B cell (primary cell): ENCODE measurements around the gene KCNE1. TPM values are rescaled to one million over a fixed set of nuclear protein-coding genes. Genes with fewer than 3 reads are reported as not detected.

Source experiments
- ATAC-seq: fragments of 200-7000 bp; cut with Tn5 transposase; one replicate; pipeline ENCODE4 v1.10.0; 2021; ENCODE audit warnings: low read depth, mild to moderate bottlenecking, moderate number of reproducible peaks, moderate library complexity
- CTCF ChIA-PET: fragments of 350-600 bp; sonication (Branson Sonifier 250); formaldehyde crosslinking; loops from one replicate; lab custom pipeline; 2021; ENCODE audit warnings: antibody characterized with exemption, inconsistent platforms; lab: Charles Lee
- POLR2A ChIA-PET: fragments of 350-600 bp; sonication (Branson Sonifier 250); formaldehyde crosslinking; loops from one replicate; lab custom pipeline; 2021; ENCODE audit warnings: antibody characterized with exemption; lab: Charles Lee
- DNase-seq: peaks from one replicate; pipeline ENCODE4 v3.0.0; 2013
- H2AFZ ChIP-seq: 2 replicates; pipeline ENCODE4 v1.6.1; 2012; ENCODE audit warnings: mild to moderate bottlenecking, low read depth, low read length; ENCODE audit not compliant: insufficient read depth, poor library complexity, severe bottlenecking
- H3K27ac ChIP-seq, 2 donors: 1 replicate in 1 of 2; 2 replicates in 1 of 2; pipeline ENCODE4 v1.5.1; 2012 to 2013; ENCODE audit warnings: low read length in 2 of 2, mild to moderate bottlenecking in 2 of 2, moderate library complexity in 1 of 2
- H3K27me3 ChIP-seq, 4 experiments: fragments of 200-600 bp in 1 of 4; sonication (generic) in 1 of 4; replicated peaks in 1 of 4; 1 replicate in 2 of 4; 2 replicates in 2 of 4; pipeline versions ENCODE4 v1.6.1 to v1.7.0; 2013 to 2016; ENCODE audit warnings: low read length in 3 of 4, mild to moderate bottlenecking in 2 of 4, mixed read lengths in 1 of 4, moderate library complexity in 1 of 4; ENCODE audit not compliant: insufficient read depth in 4 of 4, control insufficient read depth in 3 of 4; ENCODE audit errors: control extremely low read depth in 1 of 4
- H3K36me3 ChIP-seq, 2 experiments: replicated peaks in 1 of 2; 1 replicate in 1 of 2; 2 replicates in 1 of 2; pipeline versions ENCODE4 v1.6.1 to v1.7.1; 2013; ENCODE audit warnings: low read length in 1 of 2; ENCODE audit not compliant: insufficient read depth in 2 of 2, control insufficient read depth in 1 of 2; ENCODE audit errors: control extremely low read depth in 1 of 2, extremely low read depth in 1 of 2
- H3K4me1 ChIP-seq, 2 donors: fragments of 200-600 bp in 1 of 2; sonication (generic) in 1 of 2; 1 replicate in 1 of 2; 2 replicates in 1 of 2; pipeline versions ENCODE4 v1.5.1 to v1.6.1; 2013 to 2017; ENCODE audit warnings: low read length in 2 of 2; ENCODE audit not compliant: control insufficient read depth in 2 of 2, insufficient read depth in 2 of 2
- H3K4me2 ChIP-seq: replicated peaks from 2 replicates; pipeline ENCODE3; 2012; ENCODE audit warnings: mild to moderate bottlenecking, low read depth, low read length; ENCODE audit not compliant: poor library complexity, severe bottlenecking
- H3K4me3 ChIP-seq, 5 experiments: fragments of 200-600 bp in 1 of 5; sonication (generic) in 1 of 5; 1 replicate in 3 of 5; 2 replicates in 2 of 5; pipeline versions ENCODE4 v1.5.1 to v1.7.0; 2011 to 2016; ENCODE audit warnings: low read length in 4 of 5, mild to moderate bottlenecking in 4 of 5, low read depth in 2 of 5, control low read depth in 1 of 5, moderate library complexity in 1 of 5; ENCODE audit not compliant: insufficient read depth in 1 of 5; ENCODE audit errors: control extremely low read depth in 1 of 5, extremely low read depth in 1 of 5
- H3K79me2 ChIP-seq: fragments of 200-600 bp; sonication (generic); one replicate; pipeline ENCODE4 v1.6.0; 2016; ENCODE audit warnings: low read length; ENCODE audit not compliant: control insufficient read depth, insufficient read depth
- H3K9ac ChIP-seq: fragments of 200-600 bp; sonication (generic); 2 replicates; pipeline ENCODE4 v1.6.1; 2017; ENCODE audit warnings: mild to moderate bottlenecking, low read length, moderate library complexity
- H3K9me3 ChIP-seq, 3 donors: one replicate each; pipeline versions ENCODE4 v1.6.1 to v1.7.1; 2013; ENCODE audit warnings: low read length in 2 of 3; ENCODE audit not compliant: control insufficient read depth in 2 of 3, insufficient read depth in 1 of 3; ENCODE audit errors: control extremely low read depth in 1 of 3
- H4K20me1 ChIP-seq: 2 replicates; pipeline ENCODE4 v1.6.0; 2012; ENCODE audit warnings: mild to moderate bottlenecking, low read length; ENCODE audit not compliant: insufficient read depth, control insufficient read depth, poor library complexity, severe bottlenecking
- H3K27ac Mint-ChIP-seq: one replicate; pipeline ENCODE4 v1.8.0; 2021; ENCODE audit warnings: mixed read lengths
- H3K27me3 Mint-ChIP-seq: one replicate; pipeline ENCODE4 v1.8.0; 2021; ENCODE audit warnings: mixed read lengths
- H3K4me1 Mint-ChIP-seq: one replicate; pipeline ENCODE4 v1.8.0; 2021; ENCODE audit warnings: mixed read lengths
- H3K4me3 Mint-ChIP-seq: one replicate; pipeline ENCODE4 v1.8.0; 2021; ENCODE audit warnings: mixed read lengths
- H3K9me3 Mint-ChIP-seq: one replicate; pipeline ENCODE4 v1.8.0; 2022; ENCODE audit warnings: mixed read lengths; ENCODE audit not compliant: insufficient read depth
- EZH2 ChIP-seq: IDR thresholded peaks from 2 replicates; pipeline ENCODE4 v1.6.1; 2012; ENCODE audit warnings: borderline replicate concordance, low read depth, mild to moderate bottlenecking, moderate library complexity, low read length; ENCODE audit not compliant: insufficient read depth, poor library complexity, severe bottlenecking
- WGBS: methylation state at CpG from one replicate; pipeline ENCODE4 v1.1.5; 2013; ENCODE audit warnings: missing lambda C conversion rate; ENCODE audit not compliant: insufficient coverage; 5-methylcytosine and 5-hydroxymethylcytosine counted together
- intact Hi-C: fragments of 100-400 bp; cut with micrococcal nuclease; formaldehyde crosslinking; loops from one replicate; pipeline ENCODE4 v1.10.0; 2022
- polyA plus RNA-seq: library from polyadenylated mRNA; depleted of rRNA; stranded (reverse); fragments of >200 nt; gene quantifications from 2 replicates; pipeline ENCODE4 v1.2.3, GENCODE V29; 2012
- total RNA-seq, 2 donors: library from RNA; stranded (reverse); fragments of 120-200 nt in 1 of 2; gene quantifications; 1 replicate in 1 of 2; 2 replicates in 1 of 2; pipeline versions ENCODE4 v1.2.3 to v1.2.4, GENCODE V29; 2013 to 2022
- TF ChIP-seq, protein P1 (sequence below): fragments of 200-600 bp; IDR thresholded peaks from one replicate; pipeline ENCODE4 v1.8.0; 2022; ENCODE audit warnings: antibody characterized with exemption, mild to moderate bottlenecking

KCNE1 gene
- total and polyA plus RNA-seq, 2 donors (not counting 1 experiment from before 2014, with no cell fraction given) = 0.10 to 0.17 TPM

GRCh38 chr21:34517039-34517438, 5.0 kb upstream of the KCNE1 start:
- Histone ChIP-seq H3K36me3 (no peaks in the 10 kb centered on the region), H3K27me3 (no peaks in the 10 kb centered on the region), H3K9ac (no peak overlapping the region), H3K9me3 (no peaks in the 10 kb centered on the region), H4K20me1 (no peaks in the 10 kb centered on the region), H3K4me1 (no peaks in the 10 kb centered on the region), H3K4me2 (no peak overlapping the region), H3K27ac (no peak overlapping the region), H3K79me2 (no peaks in the 10 kb centered on the region), H2AFZ (no peak overlapping the region), H3K4me3 (peak overlapping the region in 1 of 5 experiments; percentile 53)
- POLR2A ChIA-PET = no interaction called here
- no peak for ATAC-seq
- Mint-ChIP-seq H3K27me3 (no peaks in the 10 kb centered on the region), H3K4me1 (no peaks in the 10 kb centered on the region), H3K27ac (no peak overlapping the region), H3K4me3 (no peak overlapping the region), H3K9me3 (no peaks in the 10 kb centered on the region)
- TF ChIP-seq EZH2 = no peak
- TF ChIP-seq, protein P1, sequence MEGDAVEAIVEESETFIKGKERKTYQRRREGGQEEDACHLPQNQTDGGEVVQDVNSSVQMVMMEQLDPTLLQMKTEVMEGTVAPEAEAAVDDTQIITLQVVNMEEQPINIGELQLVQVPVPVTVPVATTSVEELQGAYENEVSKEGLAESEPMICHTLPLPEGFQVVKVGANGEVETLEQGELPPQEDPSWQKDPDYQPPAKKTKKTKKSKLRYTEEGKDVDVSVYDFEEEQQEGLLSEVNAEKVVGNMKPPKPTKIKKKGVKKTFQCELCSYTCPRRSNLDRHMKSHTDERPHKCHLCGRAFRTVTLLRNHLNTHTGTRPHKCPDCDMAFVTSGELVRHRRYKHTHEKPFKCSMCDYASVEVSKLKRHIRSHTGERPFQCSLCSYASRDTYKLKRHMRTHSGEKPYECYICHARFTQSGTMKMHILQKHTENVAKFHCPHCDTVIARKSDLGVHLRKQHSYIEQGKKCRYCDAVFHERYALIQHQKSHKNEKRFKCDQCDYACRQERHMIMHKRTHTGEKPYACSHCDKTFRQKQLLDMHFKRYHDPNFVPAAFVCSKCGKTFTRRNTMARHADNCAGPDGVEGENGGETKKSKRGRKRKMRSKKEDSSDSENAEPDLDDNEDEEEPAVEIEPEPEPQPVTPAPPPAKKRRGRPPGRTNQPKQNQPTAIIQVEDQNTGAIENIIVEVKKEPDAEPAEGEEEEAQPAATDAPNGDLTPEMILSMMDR = no peak
- intact Hi-C loops = no loop called here
- WGBS = 96% methylated on average over 3 of the region's 5 CpGs
- CTCF ChIA-PET = no interaction called here
- DNase-seq = no peak

DNA sequence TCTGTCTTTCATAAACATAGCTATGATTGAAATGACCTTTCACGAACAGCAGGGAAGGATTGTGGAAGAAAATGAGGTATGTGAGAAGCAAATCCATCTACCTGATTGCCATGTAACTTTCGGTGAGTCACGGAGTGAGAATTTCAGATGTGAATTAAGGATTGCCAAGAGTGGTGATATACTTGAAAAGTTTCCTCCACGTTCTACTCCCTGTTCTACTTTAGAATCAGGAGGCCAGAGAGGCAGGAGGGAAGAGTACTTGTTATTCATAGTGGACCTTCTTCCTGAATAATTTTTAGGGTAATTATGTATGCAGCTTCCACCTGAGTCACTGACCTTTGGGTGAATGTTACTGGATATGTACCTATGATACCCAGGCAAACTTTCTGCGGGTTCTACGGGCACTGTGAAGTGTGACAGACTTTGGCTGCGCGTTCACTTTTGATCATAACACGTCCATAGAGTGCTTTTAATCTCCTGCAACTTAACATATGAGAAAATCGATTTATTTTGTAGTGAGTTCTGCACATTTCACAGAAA, 2.6 kb upstream of the KCNE1 start:
- Mint-ChIP-seq H3K4me1 (no peaks in the 10 kb centered on the region), H3K9me3 (no peaks in the 10 kb centered on the region), H3K27ac (no peak overlapping the region), H3K27me3 (no peaks in the 10 kb centered on the region), H3K4me3 (no peak overlapping the region)
- Histone ChIP-seq H3K4me3 (no peak overlapping the region), H2AFZ (no peak overlapping the region), H3K9me3 (no peaks in the 10 kb centered on the region), H3K4me1 (no peaks in the 10 kb centered on the region), H3K27me3 (no peaks in the 10 kb centered on the region), H3K36me3 (no peaks in the 10 kb centered on the region), H3K79me2 (no peaks in the 10 kb centered on the region), H3K4me2 (no peak overlapping the region), H4K20me1 (no peaks in the 10 kb centered on the region), H3K27ac (no peak overlapping the region), H3K9ac (no peak overlapping the region)
- ChIA-PET CTCF (interaction anchor here (0.8 kb wide), 1 partner anchor 8 kb away, joined by 3 read pairs; no protein-coding TSS in a partner anchor), POLR2A (no interaction called here)
- intact Hi-C loops = no loop called here
- ATAC-seq (no peak), DNase-seq (no peak)
- 95% methylated on average over 4 of the region's 10 CpGs for WGBS
- TF ChIP-seq, protein P1 = no peak
- no peak for TF ChIP-seq EZH2
